Measurements from ENCODE around the gene OXCT1.
"Not testable (repeated sequence)": the region's sequence is repeated elsewhere in the genome, so short reads cannot be mapped to it uniquely, and the experiment has no call there.

Gene OXCT1

GRCh38 chr5:41874512-41875060 is 4.4 kb upstream of the OXCT1 start:
- DNase-seq (ENCODE audit: low read depth in 2 of 2), result no peak

GRCh38 chr5:41871852-41872251 is 1.6 kb upstream of the OXCT1 start:
- no peak for DNase-seq (ENCODE audit: low read depth in 2 of 2)

DNA sequence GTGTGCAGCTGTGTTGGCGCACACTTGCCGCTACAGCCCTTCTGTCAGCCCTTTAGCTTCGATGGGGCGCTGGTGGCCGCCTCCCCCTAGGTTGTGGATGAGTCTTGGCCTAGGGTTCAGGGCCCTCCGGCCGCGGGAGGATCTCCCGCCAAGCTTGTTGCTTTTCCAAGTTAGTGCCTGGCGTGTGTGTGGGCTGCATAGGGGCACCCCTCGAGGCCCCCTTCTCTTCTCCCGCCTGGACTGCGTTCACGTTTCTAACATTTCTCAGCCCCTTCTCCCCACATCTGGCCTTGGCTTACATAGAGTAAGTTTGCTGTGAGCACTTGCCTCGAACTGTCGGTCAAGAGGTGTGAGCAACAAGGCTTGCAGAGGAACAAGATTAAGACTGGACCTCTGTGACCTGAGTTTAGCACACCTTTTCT is 413 bp upstream of the OXCT1 start:
- no peak for DNase-seq (ENCODE audit: low read depth in 2 of 2)

- DNase-seq (ENCODE audit: low read depth in 2 of 2), result peak in 1 of 2 donors; percentile 8
Observed at GRCh38 chr5:41869151-41869723, 988 bp downstream of the OXCT1 start.

DNA sequence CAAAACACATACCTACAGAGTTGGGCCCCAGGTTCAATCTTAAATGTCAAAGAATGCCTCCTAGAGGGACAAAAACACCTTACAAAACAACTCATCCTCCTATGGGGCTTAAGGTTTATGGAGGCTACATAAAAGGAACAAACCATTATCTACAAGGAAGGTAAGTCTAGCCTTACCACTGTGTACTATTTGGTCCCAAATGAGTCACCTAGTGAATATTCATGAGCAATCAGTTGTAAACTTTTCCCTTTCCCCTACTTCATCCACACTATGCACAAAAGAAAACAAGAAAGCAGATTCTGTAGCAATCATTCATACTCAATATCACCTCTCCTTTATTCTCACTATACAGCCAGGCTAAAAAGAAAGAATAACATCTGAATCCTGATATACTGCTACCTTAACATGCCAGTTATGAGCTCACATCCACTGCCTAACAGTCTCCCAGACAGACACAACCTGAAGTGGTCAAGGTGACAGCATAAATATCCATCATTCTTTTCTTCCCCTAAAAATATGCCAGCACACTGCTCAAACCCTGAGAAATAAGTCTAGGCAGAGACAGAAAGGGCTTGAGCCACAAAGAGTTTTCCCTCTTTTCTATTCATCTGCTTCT is 6.2 kb downstream of the OXCT1 start:
- DNase-seq (ENCODE audit: low read depth in 2 of 2), result no peak

DNA sequence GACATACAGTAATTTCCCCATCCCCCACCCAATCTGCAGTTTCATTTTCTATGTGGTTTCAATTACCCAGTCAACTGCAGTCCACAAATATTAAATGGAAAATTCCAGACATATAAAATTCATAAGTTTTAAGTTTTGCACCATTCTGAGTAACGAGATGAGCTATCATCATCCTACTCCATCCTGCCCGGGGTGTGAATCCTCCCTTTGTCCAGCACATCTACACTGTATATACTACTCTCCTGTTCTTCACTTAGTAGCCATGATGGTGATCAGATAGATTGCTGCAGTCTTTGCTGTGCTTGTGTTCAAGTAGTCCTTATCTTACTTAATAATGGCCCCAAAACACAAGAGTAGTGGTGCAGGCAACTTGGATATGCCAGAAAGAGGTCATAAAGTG is 11.3 kb downstream of the OXCT1 start:
- DNase-seq (ENCODE audit: low read depth in 2 of 2), result no peak

DNA sequence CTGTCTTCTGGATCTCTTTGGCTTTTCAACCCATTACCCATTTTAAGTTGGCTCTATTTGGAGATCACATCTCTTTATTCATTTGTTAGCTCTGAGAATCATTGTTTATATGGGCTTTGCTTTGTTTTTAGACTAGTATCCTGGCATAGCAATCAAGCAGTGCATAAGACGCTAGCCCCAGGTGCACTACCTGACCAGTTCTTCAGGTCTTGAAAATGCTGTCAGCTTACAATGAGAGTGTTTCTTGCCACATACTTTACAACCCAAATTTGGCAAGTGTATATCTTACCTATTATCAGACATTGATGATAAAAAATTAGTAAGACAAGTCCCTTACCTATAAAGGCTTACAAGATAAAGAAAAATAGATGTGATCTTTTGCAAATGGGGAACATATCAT is 12.2 kb downstream of the OXCT1 start:
- DNase-seq (ENCODE audit: low read depth in 2 of 2), result no peak

DNA sequence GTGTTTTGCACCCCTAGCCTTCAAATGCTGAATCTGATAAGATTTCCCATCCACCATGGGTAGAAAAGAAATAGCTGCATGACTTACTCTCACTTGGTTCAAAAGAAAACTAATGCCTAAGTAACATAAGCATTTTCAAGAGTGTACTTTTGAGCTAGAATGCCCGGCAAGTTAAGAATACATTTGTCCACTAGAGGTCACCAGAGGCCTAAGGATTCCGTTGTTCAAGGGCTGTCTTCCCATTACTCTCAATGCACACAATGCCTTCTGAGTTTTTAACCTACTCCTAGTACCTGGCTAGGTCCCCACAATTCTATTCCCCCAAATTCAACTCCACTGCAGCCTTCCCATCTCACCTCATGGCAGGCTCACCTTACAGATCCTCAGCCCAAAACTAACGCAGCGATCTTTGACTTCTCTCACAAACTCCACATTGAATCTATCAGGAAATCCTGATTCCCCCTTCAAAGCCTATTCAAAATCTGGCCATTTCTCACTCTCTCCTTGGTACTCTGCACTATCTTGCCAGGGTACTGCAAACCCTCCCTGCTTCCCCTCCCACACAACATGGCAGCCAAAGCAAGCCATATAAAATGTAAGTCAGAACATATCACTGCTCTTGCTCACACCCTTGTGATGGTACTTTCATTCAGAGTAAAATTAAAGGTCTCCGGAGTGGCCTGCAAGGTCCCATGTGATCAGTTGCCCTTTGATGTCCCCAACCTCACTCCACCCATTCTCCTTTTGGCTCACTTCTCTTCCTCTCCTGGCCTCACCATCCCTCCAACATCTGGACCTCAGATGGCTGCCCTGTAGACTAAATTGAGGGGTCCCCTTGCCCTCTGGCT is 13.4 kb downstream of the OXCT1 start:
- peak in 1 of 2 donors; percentile 17 for DNase-seq (ENCODE audit: low read depth in 2 of 2)

DNA sequence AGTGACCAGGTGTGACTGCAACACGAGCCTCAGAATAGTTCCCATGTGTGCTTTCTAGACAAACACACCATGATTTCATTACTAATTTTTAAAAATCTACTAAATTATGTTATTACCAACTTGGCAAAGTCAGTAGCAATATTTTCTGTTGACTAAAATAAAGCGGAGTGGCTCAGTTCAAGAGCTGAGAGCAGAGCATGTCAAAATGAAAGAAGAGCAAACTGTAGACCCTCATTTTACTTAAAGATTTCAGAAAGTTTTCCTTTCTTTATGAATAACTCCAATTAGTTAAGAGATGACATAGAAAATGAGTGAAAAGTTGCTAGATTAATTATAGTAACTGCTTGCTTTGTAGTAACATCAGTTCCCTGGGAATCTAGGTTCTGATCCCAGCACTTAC is 17.9 kb downstream of the OXCT1 start:
- DNase-seq (ENCODE audit: low read depth in 2 of 2), result no peak

- DNase-seq (ENCODE audit: low read depth in 2 of 2), result no peak
Observed at GRCh38 chr5:41851116-41851515, 19.1 kb downstream of the OXCT1 start.

- no peak for DNase-seq (ENCODE audit: low read depth in 2 of 2)
Observed at GRCh38 chr5:41848983-41849382, 21.2 kb downstream of the OXCT1 start.

GRCh38 chr5:41845751-41846150 is 24.5 kb downstream of the OXCT1 start:
- DNase-seq (ENCODE audit: low read depth in 2 of 2), result not testable (repeated sequence)

DNA sequence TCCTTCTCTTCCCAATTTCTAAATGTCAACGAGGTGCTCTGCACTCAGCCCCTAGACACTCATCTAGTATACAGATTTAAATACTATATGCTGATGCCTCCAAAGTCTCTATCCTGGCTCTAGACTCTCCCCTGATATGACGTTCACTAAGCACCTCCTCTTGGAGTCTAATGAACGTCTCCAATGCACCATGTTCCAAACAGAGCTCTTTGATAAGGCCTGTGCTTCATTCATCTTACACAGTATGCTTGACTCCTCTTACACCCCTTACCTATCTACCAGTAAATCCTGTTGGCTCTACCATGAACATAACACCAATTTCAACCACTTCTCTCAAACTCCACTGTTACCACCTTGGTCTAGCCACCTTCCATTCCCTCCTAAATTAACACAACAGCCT is 25.7 kb downstream of the OXCT1 start:
- DNase-seq (ENCODE audit: low read depth in 2 of 2), result no peak

- DNase-seq (ENCODE audit: low read depth in 2 of 2), result no peak
Observed at GRCh38 chr5:41843456-41844370, 26.5 kb downstream of the OXCT1 start.

DNA sequence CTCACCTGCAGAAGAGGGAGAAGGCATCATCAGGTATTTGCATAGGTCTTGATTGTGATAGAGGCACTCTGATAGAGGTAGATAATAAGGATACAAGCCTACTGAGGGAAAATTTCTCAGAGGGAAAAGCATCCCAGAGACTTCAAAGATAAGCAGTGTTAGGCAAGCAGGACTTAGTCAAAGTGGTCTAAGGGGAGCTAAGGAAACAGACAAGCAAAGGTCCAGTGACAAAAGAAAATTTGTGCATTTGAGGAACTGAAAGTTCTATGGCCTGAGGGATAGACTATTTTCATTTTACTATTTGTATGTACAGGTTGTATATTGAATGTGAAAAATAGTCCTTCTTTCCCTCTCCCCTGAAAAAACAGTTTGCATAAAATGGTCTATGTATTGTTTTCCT is 27.4 kb downstream of the OXCT1 start:
- no peak for DNase-seq (ENCODE audit: low read depth in 2 of 2)

GRCh38 chr5:41841325-41841724 is 28.9 kb downstream of the OXCT1 start:
- no peak for DNase-seq (ENCODE audit: low read depth in 2 of 2)

GRCh38 chr5:41840251-41840650 is 30.0 kb downstream of the OXCT1 start:
- no peak for DNase-seq (ENCODE audit: low read depth in 2 of 2)

DNA sequence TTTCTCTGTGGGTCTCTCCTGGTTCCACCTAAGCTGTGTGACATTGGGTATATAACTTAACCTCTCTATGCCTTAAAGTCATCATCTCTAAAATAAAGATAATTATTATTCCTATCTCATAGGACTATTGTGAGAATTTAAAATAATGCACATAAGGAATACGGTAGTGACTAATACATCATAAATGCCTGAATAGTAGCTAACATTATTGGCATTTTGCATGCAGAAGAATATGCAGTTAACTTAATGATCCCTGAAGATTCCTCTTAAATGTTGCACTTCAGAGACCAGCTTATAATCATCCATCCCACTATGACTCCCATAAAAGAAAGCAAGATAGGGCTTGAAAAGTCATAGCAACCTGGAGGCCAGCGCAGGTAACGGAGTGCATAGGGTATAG is 32.4 kb downstream of the OXCT1 start:
- no peak for DNase-seq (ENCODE audit: low read depth in 2 of 2)

- peak in 1 of 2 donors; percentile 19 for DNase-seq (ENCODE audit: low read depth in 2 of 2)
Observed at GRCh38 chr5:41835645-41836044, 34.6 kb downstream of the OXCT1 start.

DNA sequence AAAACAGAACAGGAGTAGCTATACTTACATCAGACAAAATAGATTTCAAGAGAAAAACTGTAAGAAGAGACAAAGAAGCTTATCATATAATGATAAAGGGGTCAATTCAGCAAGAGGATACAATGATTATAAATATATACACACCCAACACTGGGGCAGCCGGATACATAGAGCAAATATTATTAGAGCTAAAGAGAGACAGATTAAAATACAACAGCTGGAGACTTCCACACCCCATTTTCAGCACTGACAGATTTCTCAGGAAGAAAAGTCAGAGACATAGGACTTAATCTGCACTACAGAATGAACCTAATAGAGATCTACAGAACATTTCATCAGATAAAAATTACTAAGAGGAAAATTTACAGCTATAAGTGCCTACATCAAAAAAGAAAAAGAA is 35.7 kb downstream of the OXCT1 start:
- no peak for DNase-seq (ENCODE audit: low read depth in 2 of 2)

DNA sequence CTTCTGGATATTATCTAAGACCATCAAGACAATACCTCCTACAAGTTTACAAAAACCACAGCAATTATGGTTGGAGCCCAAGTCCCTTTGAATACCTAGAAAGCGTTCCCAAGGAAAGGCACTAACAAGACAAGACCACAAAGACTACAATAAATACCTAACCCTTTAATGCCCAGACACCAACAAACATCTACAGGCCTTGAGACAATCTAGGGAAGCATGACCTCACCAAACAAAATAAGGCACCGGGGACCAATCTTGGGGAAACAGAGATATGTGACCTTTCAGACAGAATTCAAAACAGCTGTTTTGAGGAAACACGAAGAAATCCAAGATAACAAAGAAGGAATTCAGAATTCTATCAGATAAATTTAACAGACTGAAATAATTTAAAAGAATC is 37.8 kb downstream of the OXCT1 start:
- DNase-seq (ENCODE audit: low read depth in 2 of 2), result no peak

DNA sequence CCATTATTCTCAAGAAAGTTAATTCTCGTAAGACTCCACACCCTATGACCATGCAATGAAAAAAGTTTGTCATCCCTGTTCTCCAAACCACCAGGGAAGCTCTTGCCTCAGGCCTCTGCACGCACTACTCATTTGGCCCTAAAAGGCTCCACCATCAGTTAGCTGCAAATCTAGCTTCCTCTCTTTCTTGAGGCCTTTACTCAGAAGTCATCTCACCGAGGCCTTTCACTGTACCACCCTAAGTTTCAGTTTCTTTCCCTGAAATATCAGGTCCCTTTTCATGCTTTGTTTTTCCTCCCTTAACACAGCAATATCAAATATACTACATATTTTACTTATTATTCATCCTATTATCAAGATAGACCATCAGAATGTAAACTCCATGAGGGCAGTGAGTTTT is 39.1 kb downstream of the OXCT1 start:
- DNase-seq (ENCODE audit: low read depth in 2 of 2), result no peak

Measured in stimulated activated CD8-positive, alpha-beta memory T cell treated with anti-CD3 and anti-CD28 coated beads, Interleukin-2, amount 100 ng/mL, for 48 hours (primary cell).